HCT116 (cell line): ENCODE data around the gene NEURL1. TPM values are rescaled to one million over a fixed set of nuclear protein-coding genes. Genes with fewer than 3 reads are reported as not detected.

Source experiments
- ATAC-seq: fragments of 200-7000 bp; cut with Tn5 transposase; 2 replicates; pipeline ENCODE4 v1.9.1; 2020; ENCODE audit warnings: mild to moderate bottlenecking, moderate library complexity
- BruUV-seq: library from RNA; stranded (reverse); fragments of 400-500 nt; replicated peaks from 2 replicates; lab custom pipeline; 2021; lab: Mats Ljungman, UMichigan
- CTCF ChIA-PET: fragments of 300-600 bp; sonication (Branson Sonifier 250); formaldehyde crosslinking; loops from one replicate; lab custom pipeline; 2021; ENCODE audit warnings: antibody characterized with exemption; lab: Charles Lee
- POLR2A ChIA-PET: fragments of 300-600, 350-600 bp; sonication (Branson Sonifier 250); formaldehyde crosslinking; loops from one replicate; lab custom pipeline; 2021; ENCODE audit warnings: antibody characterized with exemption; lab: Charles Lee
- RAD21 ChIA-PET, 2 experiments: fragments of 300-600 bp; sonication (Branson Sonifier 250); formaldehyde crosslinking; loops; one replicate each; lab custom pipeline; 2023; ENCODE audit warnings: low total read pairs in 2 of 2; ENCODE audit not compliant: uncharacterized antibody in 2 of 2, unreplicated experiment in 2 of 2, low non-redundant PET in 1 of 2; lab: Charles Lee
- DNase-seq: peaks from one replicate; pipeline ENCODE4 v3.0.0-alpha.2; 2010; ENCODE audit warnings: low read depth, low spot score
- H2AFZ ChIP-seq: fragments of 200-600 bp; shearing (Covaris generic), sonication (generic); 2 replicates; pipeline ENCODE4 v1.6.1; 2017; ENCODE audit warnings: low read depth, mixed run types, mixed read lengths, antibody characterized with exemption, low read length; ENCODE audit not compliant: poor library complexity, severe bottlenecking
- H3K27ac ChIP-seq: 2 replicates; pipeline ENCODE4 v1.5.1; 2012; ENCODE audit warnings: low read depth, low read length
- H3K27me3 ChIP-seq: fragments of 200-600 bp; sonication (generic); 2 replicates; pipeline ENCODE4 v1.6.1; 2016; ENCODE audit warnings: mixed run types, low read length, mixed read lengths; ENCODE audit not compliant: insufficient read depth
- H3K36me3 ChIP-seq, 2 experiments: fragments of 200-500 bp in 1 of 2; fragments of 200-600 bp in 1 of 2; sonication (Bioruptor generic) in 1 of 2; sonication (generic) in 1 of 2; 2 replicates each; pipeline versions ENCODE4 v1.5.1 to v1.6.1; 2014 to 2016; ENCODE audit warnings: low read length in 2 of 2, inconsistent platforms in 1 of 2, mixed read lengths in 1 of 2, mixed run types in 1 of 2; ENCODE audit not compliant: insufficient read depth in 2 of 2, control insufficient read depth in 1 of 2
- H3K4me1 ChIP-seq, 2 experiments: fragments of 200-600 bp in 1 of 2; sonication (generic) in 1 of 2; 2 replicates each; pipeline versions ENCODE4 v1.5.1 to v1.6.1; 2012 to 2017; ENCODE audit warnings: low read length in 2 of 2, inconsistent platforms in 1 of 2, mild to moderate bottlenecking in 1 of 2, mixed read lengths in 1 of 2, mixed run types in 1 of 2, moderate library complexity in 1 of 2; ENCODE audit not compliant: insufficient read depth in 2 of 2, control insufficient read depth in 1 of 2
- H3K4me2 ChIP-seq: fragments of 200-600 bp; sonication (generic); 2 replicates; pipeline ENCODE4 v1.6.1; 2017; ENCODE audit warnings: mixed run types, low read length, mixed read lengths
- H3K4me3 ChIP-seq, 2 experiments: fragments of 200-600 bp in 1 of 2; sonication (generic) in 1 of 2; replicated peaks in 1 of 2; 2 replicates each; pipeline ENCODE4 v1.5.1; 2011 to 2016; ENCODE audit warnings: low read length in 2 of 2, control low read depth in 1 of 2, low read depth in 1 of 2, mild to moderate bottlenecking in 1 of 2, mixed read lengths in 1 of 2, mixed run types in 1 of 2
- H3K79me2 ChIP-seq: fragments of 200-600 bp; sonication (generic); 2 replicates; pipeline ENCODE4 v1.6.1; 2017; ENCODE audit warnings: mild to moderate bottlenecking, mixed run types, low read length, moderate library complexity, mixed read lengths; ENCODE audit not compliant: insufficient read depth
- H3K9ac ChIP-seq: fragments of 200-600 bp; sonication (generic); 2 replicates; pipeline ENCODE4 v1.6.1; 2016; ENCODE audit warnings: low read length, mixed read lengths
- H3K9me2 ChIP-seq: fragments of 200-600 bp; sonication (generic), shearing (Covaris generic); 2 replicates; pipeline ENCODE4 v1.6.1; 2017; ENCODE audit warnings: mixed run types, mild to moderate bottlenecking, moderate library complexity; ENCODE audit not compliant: insufficient read depth
- H3K9me3 ChIP-seq, 2 experiments: fragments of 200-500 bp in 1 of 2; fragments of 200-600 bp in 1 of 2; sonication (Bioruptor generic) in 1 of 2; sonication (generic) in 1 of 2; 2 replicates each; pipeline ENCODE4 v1.6.1; 2014 to 2017; ENCODE audit warnings: low read length in 2 of 2, mixed read lengths in 2 of 2, inconsistent platforms in 1 of 2, low read depth in 1 of 2, mild to moderate bottlenecking in 1 of 2, mixed run types in 1 of 2, moderate library complexity in 1 of 2; ENCODE audit not compliant: control insufficient read depth in 1 of 2, insufficient read depth in 1 of 2
- H4K20me1 ChIP-seq: fragments of 200-600 bp; sonication (generic), shearing (Covaris generic); 2 replicates; pipeline ENCODE4 v1.6.1; 2017; ENCODE audit warnings: mixed run types, mild to moderate bottlenecking, moderate library complexity; ENCODE audit not compliant: insufficient read depth
- CBX3 ChIP-seq: IDR thresholded peaks from 2 replicates; pipeline ENCODE4 v1.6.1; 2012; ENCODE audit warnings: low read depth
- CTCF ChIP-seq, 3 experiments: fragments of 200-600 bp in 1 of 3; sonication (generic) in 1 of 3; IDR thresholded peaks in 2 of 3; conservative IDR thresholded peaks in 1 of 3; 2 replicates each; pipeline ENCODE4 v1.5.1; 2012 to 2017; ENCODE audit warnings: low read depth in 2 of 3, low read length in 2 of 3, antibody characterized with exemption in 1 of 3, borderline replicate concordance in 1 of 3, control low read depth in 1 of 3, mild to moderate bottlenecking in 1 of 3, mixed read lengths in 1 of 3, mixed run types in 1 of 3, moderate library complexity in 1 of 3; ENCODE audit not compliant: insufficient read depth in 1 of 3
- EGR1 ChIP-seq: IDR thresholded peaks from 2 replicates; pipeline ENCODE4 v1.6.1; 2012; ENCODE audit warnings: low read depth
- ELF1 ChIP-seq: IDR thresholded peaks from 2 replicates; pipeline ENCODE4 v1.6.1; 2012; ENCODE audit warnings: low read depth, borderline replicate concordance
- EZH2 ChIP-seq: fragments of 200-600 bp; sonication (generic); IDR thresholded peaks from 2 replicates; pipeline ENCODE4 v1.6.1; 2017; ENCODE audit warnings: antibody characterized with exemption, mixed run types
- EZH2phosphoT487 ChIP-seq: fragments of 200-600 bp; IDR thresholded peaks from 2 replicates; pipeline ENCODE4 v1.6.1; 2018; ENCODE audit warnings: antibody characterized with exemption, borderline replicate concordance
- JUND ChIP-seq: IDR thresholded peaks from 2 replicates; pipeline ENCODE4 v1.6.1; 2012
- POLR2A ChIP-seq: IDR thresholded peaks from 2 replicates; pipeline ENCODE4 v1.7.0; 2011; ENCODE audit warnings: borderline replicate concordance; ENCODE audit not compliant: insufficient read depth, insufficient read length; ENCODE audit errors: extremely low read depth
- RAD21 ChIP-seq: IDR thresholded peaks from 2 replicates; pipeline ENCODE4 v1.6.1; 2012; ENCODE audit warnings: low read depth, mild to moderate bottlenecking
- SP1 ChIP-seq: IDR thresholded peaks from 2 replicates; pipeline ENCODE4 v1.6.1; 2012; ENCODE audit warnings: low read depth
- SRF ChIP-seq: IDR thresholded peaks from 2 replicates; pipeline ENCODE4 v1.6.1; 2012; ENCODE audit warnings: low read depth
- TCF7L2 ChIP-seq: IDR thresholded peaks from 2 replicates; pipeline ENCODE4 v1.7.0; 2011; ENCODE audit warnings: borderline replicate concordance, inconsistent platforms; ENCODE audit not compliant: insufficient read depth, insufficient read length; ENCODE audit errors: extremely low read depth
- ZFX ChIP-seq: fragments of 450-650 bp; IDR thresholded peaks from 2 replicates; pipeline ENCODE4 v1.6.1; 2017
- intact Hi-C: fragments of 100-400 bp; cut with micrococcal nuclease; formaldehyde crosslinking; loops from 2 replicates; pipeline ENCODE4 v1.10.0; 2022
- total RNA-seq: library from RNA; stranded (reverse); gene quantifications from one replicate; pipeline ENCODE4 v1.2.1, GENCODE V29; 2021; ENCODE audit not compliant: unreplicated experiment
- TF ChIP-seq, protein P1 (sequence below): IDR thresholded peaks from 2 replicates; pipeline ENCODE4 v1.6.1; 2012
- TF ChIP-seq, protein P2 (sequence below): IDR thresholded peaks from 2 replicates; pipeline ENCODE4 v1.6.1; 2011; ENCODE audit warnings: mild to moderate bottlenecking, low read length, moderate library complexity; ENCODE audit not compliant: insufficient replicate concordance; ENCODE audit errors: extremely low read depth
- TF ChIP-seq, protein P3 (sequence below): IDR thresholded peaks from 2 replicates; pipeline ENCODE4 v1.6.1; 2012

Gene NEURL1
- total RNA-seq, 1 experiment from 2014 or later: 1.4 TPM

DNA sequence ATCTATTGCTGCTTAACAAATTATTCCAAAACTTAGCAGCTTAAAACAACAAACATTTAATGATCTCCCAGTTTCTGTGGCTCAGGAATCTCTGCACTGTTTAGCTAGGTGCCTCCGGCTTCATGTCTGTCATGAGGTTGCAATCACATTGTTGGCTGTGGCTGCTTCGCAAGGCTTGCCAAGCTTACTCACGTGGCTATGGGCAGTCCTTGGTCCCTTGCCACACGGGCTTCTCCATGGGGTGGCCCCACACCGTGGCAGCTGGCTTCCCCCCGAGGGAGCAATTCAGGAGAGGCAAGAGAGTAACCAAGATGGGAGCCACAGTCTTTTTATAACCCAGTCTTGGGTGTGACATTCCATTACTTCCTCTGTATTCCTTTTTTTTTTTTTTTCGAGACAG is 67.4 kb downstream of the NEURL1 start:
- no peak for TF ChIP-seq JUND
- no peak for TF ChIP-seq EGR1
- TF ChIP-seq EZH2phosphoT487: no peak
- no peak for TF ChIP-seq CTCF (IDR thresholded peaks at IDR 0.05 in 2 of 3, conservative IDR thresholded peaks at IDR 0.05 in 1 of 3; ENCODE audit: borderline replicate concordance in 1 of 3, insufficient read depth in 1 of 3, low read depth in 2 of 3, low read length in 2 of 3)
- TF ChIP-seq RAD21: no peak
- TF ChIP-seq, protein P1, sequence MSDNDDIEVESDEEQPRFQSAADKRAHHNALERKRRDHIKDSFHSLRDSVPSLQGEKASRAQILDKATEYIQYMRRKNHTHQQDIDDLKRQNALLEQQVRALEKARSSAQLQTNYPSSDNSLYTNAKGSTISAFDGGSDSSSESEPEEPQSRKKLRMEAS: no peak
- no peak for TF ChIP-seq POLR2A
- TF ChIP-seq SP1: no peak
- no peak for TF ChIP-seq TCF7L2
- TF ChIP-seq, protein P2, sequence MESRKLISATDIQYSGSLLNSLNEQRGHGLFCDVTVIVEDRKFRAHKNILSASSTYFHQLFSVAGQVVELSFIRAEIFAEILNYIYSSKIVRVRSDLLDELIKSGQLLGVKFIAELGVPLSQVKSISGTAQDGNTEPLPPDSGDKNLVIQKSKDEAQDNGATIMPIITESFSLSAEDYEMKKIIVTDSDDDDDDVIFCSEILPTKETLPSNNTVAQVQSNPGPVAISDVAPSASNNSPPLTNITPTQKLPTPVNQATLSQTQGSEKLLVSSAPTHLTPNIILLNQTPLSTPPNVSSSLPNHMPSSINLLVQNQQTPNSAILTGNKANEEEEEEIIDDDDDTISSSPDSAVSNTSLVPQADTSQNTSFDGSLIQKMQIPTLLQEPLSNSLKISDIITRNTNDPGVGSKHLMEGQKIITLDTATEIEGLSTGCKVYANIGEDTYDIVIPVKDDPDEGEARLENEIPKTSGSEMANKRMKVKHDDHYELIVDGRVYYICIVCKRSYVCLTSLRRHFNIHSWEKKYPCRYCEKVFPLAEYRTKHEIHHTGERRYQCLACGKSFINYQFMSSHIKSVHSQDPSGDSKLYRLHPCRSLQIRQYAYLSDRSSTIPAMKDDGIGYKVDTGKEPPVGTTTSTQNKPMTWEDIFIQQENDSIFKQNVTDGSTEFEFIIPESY: no peak
- no peak for TF ChIP-seq CBX3
- TF ChIP-seq, protein P3, sequence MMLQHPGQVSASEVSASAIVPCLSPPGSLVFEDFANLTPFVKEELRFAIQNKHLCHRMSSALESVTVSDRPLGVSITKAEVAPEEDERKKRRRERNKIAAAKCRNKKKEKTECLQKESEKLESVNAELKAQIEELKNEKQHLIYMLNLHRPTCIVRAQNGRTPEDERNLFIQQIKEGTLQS: no peak
- no peak for TF ChIP-seq SRF
- no peak for TF ChIP-seq EZH2
- no peak for TF ChIP-seq ELF1
- no peak for TF ChIP-seq ZFX

More for the DNA sequence above, 67.4 kb downstream of the NEURL1 start:
- no peaks in the 10 kb centered on the region for H4K20me1 ChIP-seq
- ChIA-PET POLR2A (no interaction called here), CTCF (interaction anchor here (1.2 kb wide), 1 partner anchor 76 kb away, joined by 3 read pairs; no protein-coding TSS in a partner anchor), RAD21 (no interaction called here)
- H3K4me1 ChIP-seq: peaks cover 0 to 10% of the 10 kb centered on the region in 2 experiments; a peak in 1 of 4 replicates
- H3K27ac ChIP-seq: no peak overlapping the region
- H3K4me3 ChIP-seq: no peak overlapping the region
- H3K4me2 ChIP-seq: no peak overlapping the region
- no TSS peak for BruUV-seq
- intact Hi-C loops: no loop called here
- no peaks in the 10 kb centered on the region for H3K9me3 ChIP-seq
- no peak for ATAC-seq
- peaks cover 5% of the 10 kb centered on the region; the same call in 1 of the 2 replicates for H3K27me3 ChIP-seq
- H3K36me3 ChIP-seq: no peaks in the 10 kb centered on the region
- H3K9ac ChIP-seq: no peak overlapping the region
- no peak for DNase-seq
- no peaks in the 10 kb centered on the region for H3K79me2 ChIP-seq
- H2AFZ ChIP-seq: no peak overlapping the region
- H3K9me2 ChIP-seq: no peaks in the 10 kb centered on the region
